HG02840 (cell line): Measurements from ENCODE around the gene TBC1D22A.

Experiments
- ATAC-seq: cut with Tn5 transposase; IDR thresholded peaks from one replicate; pipeline ENCODE4 v1.9.1; 2021; ENCODE audit warnings: mild to moderate bottlenecking, moderate library complexity, moderate number of reproducible peaks; ENCODE audit not compliant: unreplicated experiment, low FRiP score

Gene TBC1D22A

GRCh38 chr22:46852771-46853170, 90.3 kb downstream of the TBC1D22A start:
- ATAC-seq, result no peak

- no peak for ATAC-seq
These were observed 90.7 kb downstream of the TBC1D22A start for GRCh38 chr22:46853191-46853590.

GRCh38 chr22:46854125-46854870, 91.8 kb downstream of the TBC1D22A start:
- no peak for ATAC-seq

GRCh38 chr22:46855681-46856080, 93.2 kb downstream of the TBC1D22A start:
- no peak for ATAC-seq

- no peak for ATAC-seq
These were observed 94.2 kb downstream of the TBC1D22A start for GRCh38 chr22:46856661-46857060.

GRCh38 chr22:46857142-46857884, 94.9 kb downstream of the TBC1D22A start:
- ATAC-seq, result no peak

- ATAC-seq, result no peak
These were observed 95.4 kb downstream of the TBC1D22A start for GRCh38 chr22:46857885-46858143.

- no peak for ATAC-seq
These were observed 95.8 kb downstream of the TBC1D22A start for GRCh38 chr22:46858181-46858771.

- ATAC-seq, result no peak
These were observed 98.1 kb downstream of the TBC1D22A start for GRCh38 chr22:46860562-46860961.

- ATAC-seq, result no peak
These were observed 99.3 kb downstream of the TBC1D22A start for GRCh38 chr22:46861468-46862367.

- ATAC-seq, result no peak
These were observed 100.2 kb downstream of the TBC1D22A start for GRCh38 chr22:46862418-46863324.

- ATAC-seq, result no peak
These were observed 101.3 kb downstream of the TBC1D22A start for GRCh38 chr22:46863794-46864193.

GRCh38 chr22:46864314-46865051, 102.0 kb downstream of the TBC1D22A start:
- no peak for ATAC-seq

- no peak for ATAC-seq
These were observed 102.6 kb downstream of the TBC1D22A start for GRCh38 chr22:46865052-46865434.

GRCh38 chr22:46865642-46866041, 103.2 kb downstream of the TBC1D22A start:
- ATAC-seq, result no peak

- no peak for ATAC-seq
These were observed 104.1 kb downstream of the TBC1D22A start for GRCh38 chr22:46866591-46866990.

- ATAC-seq, result no peak
These were observed 104.7 kb downstream of the TBC1D22A start for GRCh38 chr22:46867106-46867505.

GRCh38 chr22:46869329-46869728, 106.9 kb downstream of the TBC1D22A start:
- no peak for ATAC-seq

- no peak for ATAC-seq
These were observed 107.5 kb downstream of the TBC1D22A start for GRCh38 chr22:46869831-46870441.
